GM18508 (cell line): ENCODE measurements around the gene OR7G3.

Experiments used
- ATAC-seq: cut with Tn5 transposase; IDR thresholded peaks from one replicate; pipeline ENCODE4 v1.9.1; 2021; ENCODE audit warnings: moderate number of reproducible peaks; ENCODE audit not compliant: insufficient read depth, unreplicated experiment

OR7G3 gene

GRCh38 chr19:9126900-9127405, at the start of gene OR7G3:
Gene OR7G3 (minus strand): TSS chr19:9126950. CDS start chr19:9126950, 0 bp downstream.
- no peak for ATAC-seq

- no peak for ATAC-seq
Observed at GRCh38 chr19:9175326-9175725, 48.6 kb upstream of the OR7G3 start.

GRCh38 chr19:9171393-9171991, 44.7 kb upstream of the OR7G3 start:
- ATAC-seq, result no peak

- ATAC-seq, result no peak
Observed at GRCh38 chr19:9166846-9167245, 40.1 kb upstream of the OR7G3 start.

GRCh38 chr19:9165261-9165660, 38.5 kb upstream of the OR7G3 start:
- no peak for ATAC-seq

GRCh38 chr19:9161427-9161826, 34.7 kb upstream of the OR7G3 start:
- no peak for ATAC-seq

GRCh38 chr19:9159891-9160290, 33.1 kb upstream of the OR7G3 start:
- no peak for ATAC-seq

- no peak for ATAC-seq
Observed at GRCh38 chr19:9156304-9156703, 29.6 kb upstream of the OR7G3 start.

GRCh38 chr19:9155591-9155990, 28.8 kb upstream of the OR7G3 start:
- ATAC-seq, result no peak

GRCh38 chr19:9151367-9151766, 24.6 kb upstream of the OR7G3 start:
- no peak for ATAC-seq

- ATAC-seq, result no peak
Observed at GRCh38 chr19:9150650-9151049, 23.9 kb upstream of the OR7G3 start.

- ATAC-seq, result no peak
Observed at GRCh38 chr19:9149997-9150396, 23.2 kb upstream of the OR7G3 start.

GRCh38 chr19:9148697-9149096, 21.9 kb upstream of the OR7G3 start:
- ATAC-seq, result no peak

GRCh38 chr19:9146882-9147281, 20.1 kb upstream of the OR7G3 start:
- no peak for ATAC-seq

GRCh38 chr19:9144920-9145319, 18.2 kb upstream of the OR7G3 start:
- no peak for ATAC-seq

GRCh38 chr19:9140159-9140874, 13.6 kb upstream of the OR7G3 start, which contains the start of gene ZNF317:
Gene ZNF317 (plus strand): TSS chr19:9140397. CDS start chr19:9156017, 15,620 bp downstream.
- ATAC-seq, result peak; percentile 50

- ATAC-seq, result no peak
Observed at GRCh38 chr19:9139609-9140158, 12.9 kb upstream of the OR7G3 start.

- ATAC-seq, result no peak
Observed at GRCh38 chr19:9132422-9132821, 5.7 kb upstream of the OR7G3 start.

- no peak for ATAC-seq
Observed at GRCh38 chr19:9130965-9131364, 4.2 kb upstream of the OR7G3 start.

- ATAC-seq, result no peak
Observed at GRCh38 chr19:9128171-9128570, 1.4 kb upstream of the OR7G3 start.

- ATAC-seq, result no peak
Observed at GRCh38 chr19:9116547-9116946, 10.2 kb downstream of the OR7G3 start.
